Measurements from ENCODE around the gene COX5B.

Gene COX5B

DNA sequence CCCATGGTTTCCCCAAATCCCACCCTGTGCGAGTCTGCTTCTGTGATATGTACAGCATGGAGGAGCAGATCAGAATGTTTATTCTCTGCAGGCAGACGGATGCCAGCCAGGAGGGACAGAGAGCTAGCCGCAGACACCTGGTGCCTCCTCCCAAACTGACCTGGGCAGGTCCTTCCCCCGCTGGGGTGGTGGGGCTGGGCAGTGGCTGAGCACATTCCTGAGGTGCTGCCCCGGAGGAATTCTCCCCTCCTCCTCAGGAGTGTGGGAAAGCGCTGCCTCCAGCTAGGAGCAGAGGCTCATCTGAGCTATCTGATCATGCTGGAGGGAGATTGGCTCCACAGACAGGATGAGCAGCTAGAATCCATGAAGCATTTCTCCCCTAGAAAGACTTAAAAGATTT is 45.3 kb downstream of the COX5B start:
- TF ChIP-seq, protein P1, sequence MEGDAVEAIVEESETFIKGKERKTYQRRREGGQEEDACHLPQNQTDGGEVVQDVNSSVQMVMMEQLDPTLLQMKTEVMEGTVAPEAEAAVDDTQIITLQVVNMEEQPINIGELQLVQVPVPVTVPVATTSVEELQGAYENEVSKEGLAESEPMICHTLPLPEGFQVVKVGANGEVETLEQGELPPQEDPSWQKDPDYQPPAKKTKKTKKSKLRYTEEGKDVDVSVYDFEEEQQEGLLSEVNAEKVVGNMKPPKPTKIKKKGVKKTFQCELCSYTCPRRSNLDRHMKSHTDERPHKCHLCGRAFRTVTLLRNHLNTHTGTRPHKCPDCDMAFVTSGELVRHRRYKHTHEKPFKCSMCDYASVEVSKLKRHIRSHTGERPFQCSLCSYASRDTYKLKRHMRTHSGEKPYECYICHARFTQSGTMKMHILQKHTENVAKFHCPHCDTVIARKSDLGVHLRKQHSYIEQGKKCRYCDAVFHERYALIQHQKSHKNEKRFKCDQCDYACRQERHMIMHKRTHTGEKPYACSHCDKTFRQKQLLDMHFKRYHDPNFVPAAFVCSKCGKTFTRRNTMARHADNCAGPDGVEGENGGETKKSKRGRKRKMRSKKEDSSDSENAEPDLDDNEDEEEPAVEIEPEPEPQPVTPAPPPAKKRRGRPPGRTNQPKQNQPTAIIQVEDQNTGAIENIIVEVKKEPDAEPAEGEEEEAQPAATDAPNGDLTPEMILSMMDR (IDR thresholded peaks at IDR 0.05; ENCODE audit: low read depth, low read length) = no peak
- DNase-seq (ENCODE audit: extremely low read depth, low read depth) = no peak

DNA sequence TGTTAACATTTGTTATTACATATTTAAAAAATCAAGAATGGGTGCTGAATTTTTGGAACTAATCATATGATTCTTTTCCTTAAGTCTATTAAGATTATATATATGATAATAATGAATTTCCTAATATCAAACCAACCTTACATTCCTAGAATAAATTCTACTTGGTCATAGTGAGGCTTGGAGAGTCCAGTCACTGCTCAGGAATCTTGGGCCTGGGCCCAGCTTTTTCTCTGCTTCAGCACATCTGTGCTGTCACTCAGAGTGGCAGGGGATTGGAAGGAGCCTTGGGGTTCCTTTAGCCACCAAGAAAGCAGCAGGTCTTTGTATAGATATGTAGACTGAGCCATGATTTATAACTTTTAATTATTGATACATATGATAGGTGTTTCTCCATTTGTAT is 47.6 kb downstream of the COX5B start:
- DNase-seq (ENCODE audit: extremely low read depth, low read depth) = no peak
- TF ChIP-seq, protein P1 (IDR thresholded peaks at IDR 0.05; ENCODE audit: low read depth, low read length) = no peak

DNA sequence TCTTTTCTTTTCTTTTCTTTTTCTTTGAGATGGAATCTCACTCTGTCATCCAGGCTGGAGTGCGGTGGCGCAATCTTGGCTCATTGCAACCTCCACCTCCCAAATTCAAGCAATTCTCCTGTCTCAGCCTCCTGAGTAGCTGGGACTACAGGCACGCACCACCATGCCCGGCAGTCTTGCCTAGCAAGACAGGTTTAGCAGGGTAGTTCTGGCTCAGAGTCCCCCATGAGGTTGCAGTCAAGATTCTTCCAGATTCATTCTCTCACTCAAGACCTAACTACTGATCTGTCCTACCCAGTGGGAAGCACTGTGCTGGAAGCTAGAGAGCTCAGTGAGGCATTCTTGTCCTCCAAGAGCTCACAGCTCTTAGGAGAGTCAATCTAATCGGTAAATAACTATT is 49.9 kb downstream of the COX5B start:
- no peak for DNase-seq (ENCODE audit: extremely low read depth, low read depth)
- TF ChIP-seq, protein P1 (IDR thresholded peaks at IDR 0.05; ENCODE audit: low read depth, low read length) = no peak

DNA sequence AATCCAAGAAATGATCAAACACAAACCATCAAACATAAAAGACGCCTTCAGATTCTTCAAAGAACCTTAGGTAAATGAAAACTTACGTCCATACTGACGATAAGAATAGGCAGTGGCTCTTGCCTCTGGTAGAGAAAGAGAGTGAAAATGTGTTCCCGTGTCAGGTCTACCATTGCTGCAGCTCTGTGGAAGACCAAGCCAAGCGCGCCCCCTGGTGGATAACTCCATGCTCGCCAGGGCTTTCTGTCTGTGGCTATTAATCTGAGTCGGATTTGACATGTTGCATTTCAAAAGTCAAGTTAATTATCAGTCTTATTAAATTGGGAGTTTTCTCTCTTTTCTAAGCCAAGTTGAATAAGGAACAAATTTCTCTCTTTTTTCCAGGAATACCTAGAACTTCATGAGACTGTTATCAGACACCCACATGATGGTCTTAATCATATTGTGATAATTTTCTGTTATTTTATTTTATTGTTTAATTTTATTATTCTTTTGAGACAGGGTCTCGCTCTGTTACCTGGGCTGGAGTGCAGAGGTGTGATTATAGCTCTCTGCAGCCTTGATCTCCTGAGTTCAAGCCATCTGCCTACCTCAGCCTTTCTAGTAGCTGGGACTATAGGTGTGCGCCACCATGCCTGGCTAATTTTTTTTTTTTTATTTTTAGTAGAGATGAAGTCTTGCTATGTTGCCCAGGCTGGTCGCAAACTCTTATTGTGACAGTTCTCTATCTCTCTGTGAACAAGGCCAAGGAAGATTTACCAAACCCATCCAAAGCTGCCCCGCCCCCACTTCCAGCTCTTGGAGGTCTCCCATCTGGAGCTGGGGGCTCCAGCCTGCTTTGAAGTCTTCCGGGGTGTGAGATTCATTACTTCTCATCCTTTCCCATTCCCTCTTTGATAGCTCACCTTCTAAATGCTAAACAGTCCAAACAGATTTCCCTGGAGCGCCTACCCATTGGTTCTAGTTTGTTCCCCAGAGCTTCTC is 51.7 kb downstream of the COX5B start:
- TF ChIP-seq, protein P1 (IDR thresholded peaks at IDR 0.05; ENCODE audit: low read depth, low read length) = peak; percentile 92

More for the DNA sequence above, 51.7 kb downstream of the COX5B start:
- DNase-seq (ENCODE audit: extremely low read depth, low read depth) = peak; percentile 50

Data from AG09319 (cell line).